ENCODE measurements around the gene PTGES.
A peak's percentile ranks its signal among the peaks of the same experiment; 100 is the strongest.

The PTGES gene

DNA sequence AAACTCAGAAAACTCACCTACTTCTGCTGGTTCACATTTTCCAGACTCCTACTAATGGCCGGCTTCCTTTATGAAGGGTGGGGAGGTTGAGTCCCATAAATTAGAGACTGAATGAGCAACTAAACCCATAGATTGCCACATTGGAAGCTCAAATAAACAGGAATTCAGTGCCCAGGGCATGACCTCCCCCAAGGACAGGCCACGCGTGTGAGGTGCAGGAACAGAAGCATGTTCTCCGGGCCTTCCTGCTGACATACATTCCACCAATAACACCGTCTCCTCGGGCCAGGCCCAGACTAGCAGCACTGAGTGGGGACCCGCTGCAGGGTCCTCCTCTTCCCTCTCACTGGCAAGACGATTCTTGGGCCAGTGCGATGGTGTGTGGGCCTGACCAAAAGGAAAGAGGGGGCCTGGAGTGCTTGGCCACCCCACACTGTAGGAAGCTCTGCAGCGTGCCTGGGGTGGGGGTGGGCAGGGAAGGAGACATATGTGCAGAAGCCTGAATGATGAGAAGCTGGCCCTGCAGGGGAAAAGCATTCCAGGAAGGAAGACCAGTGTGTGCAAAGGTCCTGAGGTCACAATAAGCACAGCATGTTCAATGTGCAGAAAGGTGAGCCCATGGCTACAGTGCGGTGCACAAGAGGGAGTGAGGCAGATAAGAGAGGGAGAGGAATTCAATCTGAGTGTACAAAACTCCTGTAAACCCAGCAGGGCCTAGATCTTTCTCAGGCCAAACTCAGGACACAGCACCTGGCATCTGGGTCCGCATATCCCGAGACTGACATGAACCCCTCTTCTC, 12.0 kb downstream of the PTGES start:
- no peak for DNase-seq

- no peak for DNase-seq
These were observed 12.7 kb downstream of the PTGES start for GRCh38 chr9:129740174-129740573.

- DNase-seq = no peak
These were observed 13.4 kb downstream of the PTGES start for GRCh38 chr9:129739432-129739831.

- peak; percentile 78 for DNase-seq
These were observed 15.2 kb downstream of the PTGES start for GRCh38 chr9:129737479-129738274.

DNA sequence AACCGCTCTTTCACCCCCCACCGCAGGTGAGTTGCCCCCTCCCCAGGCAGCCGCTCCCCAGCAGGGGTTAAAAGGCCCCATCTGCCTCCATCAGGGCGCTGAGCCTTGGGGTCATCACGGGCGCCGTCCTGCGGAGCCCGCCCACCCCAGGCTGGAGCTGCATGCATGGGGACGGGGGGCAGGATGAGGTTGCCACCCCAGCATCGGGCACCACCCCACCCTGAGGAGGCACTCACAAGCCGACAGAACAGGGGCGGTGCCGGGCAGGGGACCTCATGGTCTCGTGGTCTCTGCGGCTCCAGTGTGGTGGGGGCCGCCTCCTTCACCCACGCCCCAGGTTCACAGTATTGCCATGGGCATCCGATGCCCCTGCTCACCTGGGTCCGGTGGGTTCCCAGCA, 16.5 kb downstream of the PTGES start:
- no peak for DNase-seq

DNA sequence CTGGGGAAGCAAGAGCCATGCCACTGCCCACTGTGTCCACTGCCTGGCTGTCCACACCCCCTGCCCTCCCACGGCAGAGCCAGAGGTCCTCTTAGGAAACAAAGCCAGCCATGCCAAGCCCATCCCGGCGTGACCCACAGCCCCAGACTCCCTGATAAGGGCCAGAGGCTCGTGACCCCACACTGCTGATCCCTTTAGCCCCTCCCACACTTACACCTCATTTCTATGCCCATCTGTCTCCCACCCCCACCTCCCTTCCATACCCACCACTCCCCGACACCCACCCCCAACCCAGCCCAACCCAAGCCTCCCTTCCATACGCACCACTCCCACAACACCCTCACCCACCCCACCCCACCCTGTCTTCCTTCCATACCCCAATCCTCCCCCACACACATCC, 17.3 kb downstream of the PTGES start:
- DNase-seq = no peak

DNA sequence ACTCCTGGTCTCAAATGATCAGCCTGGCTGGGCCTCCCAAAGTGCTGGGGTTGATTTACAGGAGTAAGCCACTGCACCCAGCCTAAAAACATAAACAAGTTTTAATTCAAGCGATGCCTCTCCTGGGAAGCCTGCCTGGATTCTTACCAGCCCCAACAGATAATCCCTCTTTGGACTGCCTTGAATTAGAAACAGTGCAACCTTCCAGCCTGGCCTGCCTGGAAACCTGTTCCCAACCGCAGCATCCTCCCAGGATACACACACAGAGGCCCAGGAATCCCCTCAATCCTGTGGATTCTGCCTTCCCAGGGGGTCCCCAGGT, 19.2 kb downstream of the PTGES start:
- no peak for DNase-seq

GRCh38 chr9:129732946-129733631, 19.8 kb downstream of the PTGES start:
- no peak for DNase-seq

GRCh38 chr9:129732100-129732499, 20.7 kb downstream of the PTGES start:
- no peak for DNase-seq

DNA sequence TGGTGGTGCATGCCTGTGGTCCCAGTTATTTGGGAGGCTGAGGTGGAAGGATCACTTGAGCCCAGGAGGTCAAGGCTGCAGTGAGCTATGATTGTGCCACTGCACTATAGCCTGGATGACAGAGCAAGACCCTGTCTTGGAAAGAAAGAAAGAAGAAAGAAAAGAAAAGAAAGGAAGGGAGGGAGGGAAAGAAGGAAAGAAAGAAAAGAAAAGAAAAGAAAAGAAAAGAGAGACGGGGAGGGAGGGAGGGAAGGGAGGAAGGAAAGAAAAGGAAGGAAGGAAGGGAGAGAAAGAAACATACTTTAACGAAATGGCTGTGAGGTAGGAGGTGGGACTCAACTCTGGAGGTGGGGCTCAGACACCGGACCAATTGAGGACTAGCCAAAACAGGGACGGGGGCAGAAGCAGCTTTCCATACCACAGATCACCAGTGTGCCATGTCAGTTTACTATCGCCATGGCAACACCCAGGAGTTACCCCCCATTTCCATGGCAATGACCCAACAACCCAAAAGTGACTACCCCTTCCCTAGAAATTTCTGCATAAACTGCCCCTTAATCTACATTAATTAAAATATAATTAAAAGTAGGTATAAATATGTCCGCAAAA, 21.3 kb downstream of the PTGES start:
- DNase-seq = no peak

DNA sequence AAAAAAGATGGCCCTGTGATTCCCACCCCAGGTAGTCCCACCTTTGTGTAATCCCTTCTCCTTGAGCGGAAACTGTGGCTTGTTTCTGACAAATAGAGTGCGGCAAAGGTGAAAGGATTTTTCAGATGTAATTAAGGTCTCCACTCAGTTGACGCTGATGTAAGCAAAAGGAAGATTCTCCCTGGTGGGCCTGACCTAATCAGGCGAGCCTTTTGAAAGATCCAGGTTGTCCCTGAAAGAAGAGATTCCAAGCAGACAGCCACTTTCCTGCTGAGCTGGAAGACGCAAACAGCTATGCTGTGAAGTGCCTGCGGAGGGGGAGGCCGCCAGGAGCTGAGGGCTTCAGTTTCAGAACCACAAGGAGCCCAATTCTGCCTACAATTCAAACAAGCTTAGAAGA, 24.1 kb downstream of the PTGES start:
- no peak for DNase-seq

DNA sequence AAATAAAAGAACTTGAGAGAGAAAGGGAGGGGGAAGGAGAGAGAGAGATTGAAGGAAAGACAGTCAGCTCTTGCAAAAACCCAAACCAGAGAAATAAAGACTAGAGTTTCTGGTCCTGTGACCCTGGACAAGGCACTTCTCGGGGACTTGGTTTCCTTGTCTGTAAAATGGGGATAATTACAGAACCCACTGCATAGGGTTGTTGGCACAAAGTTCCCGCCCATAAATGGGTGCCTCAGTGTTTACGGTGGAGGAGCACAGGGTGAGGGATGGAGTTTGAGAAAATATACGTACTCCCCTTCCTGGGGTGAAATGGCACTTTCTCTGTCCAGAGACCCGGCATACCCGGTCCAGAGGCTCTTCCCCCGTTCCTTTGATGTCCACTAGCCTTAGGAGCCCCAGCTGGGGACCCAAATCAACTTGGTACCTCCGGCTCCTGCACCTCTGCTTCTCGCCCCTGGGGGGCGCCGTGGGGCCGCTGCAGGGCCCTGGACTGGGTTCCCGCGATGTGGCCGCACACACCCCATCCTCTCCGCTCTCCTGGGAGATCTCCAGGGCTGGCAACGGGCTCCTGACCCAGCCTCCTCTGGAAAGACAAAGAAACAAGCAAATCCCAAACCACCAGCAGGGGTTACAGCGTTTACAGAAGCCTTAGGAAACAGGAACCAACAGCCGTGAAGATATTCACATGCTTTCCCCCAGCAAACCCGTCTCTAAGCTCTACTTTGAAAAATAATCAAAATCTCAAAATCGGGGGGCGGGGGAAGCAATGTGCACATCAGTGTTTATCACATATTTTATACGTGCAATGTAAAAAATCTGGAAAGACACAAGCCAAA, 26.3 kb downstream of the PTGES start:
- DNase-seq = peak; percentile 53

GRCh38 chr9:129725795-129726251, 27.0 kb downstream of the PTGES start:
- no peak for DNase-seq

- no peak for DNase-seq
These were observed 28.2 kb downstream of the PTGES start for GRCh38 chr9:129724456-129725190.

- DNase-seq = no peak
These were observed 29.9 kb downstream of the PTGES start for GRCh38 chr9:129722913-129723312.

GRCh38 chr9:129720865-129721545, 31.8 kb downstream of the PTGES start:
- DNase-seq = no peak

DNA sequence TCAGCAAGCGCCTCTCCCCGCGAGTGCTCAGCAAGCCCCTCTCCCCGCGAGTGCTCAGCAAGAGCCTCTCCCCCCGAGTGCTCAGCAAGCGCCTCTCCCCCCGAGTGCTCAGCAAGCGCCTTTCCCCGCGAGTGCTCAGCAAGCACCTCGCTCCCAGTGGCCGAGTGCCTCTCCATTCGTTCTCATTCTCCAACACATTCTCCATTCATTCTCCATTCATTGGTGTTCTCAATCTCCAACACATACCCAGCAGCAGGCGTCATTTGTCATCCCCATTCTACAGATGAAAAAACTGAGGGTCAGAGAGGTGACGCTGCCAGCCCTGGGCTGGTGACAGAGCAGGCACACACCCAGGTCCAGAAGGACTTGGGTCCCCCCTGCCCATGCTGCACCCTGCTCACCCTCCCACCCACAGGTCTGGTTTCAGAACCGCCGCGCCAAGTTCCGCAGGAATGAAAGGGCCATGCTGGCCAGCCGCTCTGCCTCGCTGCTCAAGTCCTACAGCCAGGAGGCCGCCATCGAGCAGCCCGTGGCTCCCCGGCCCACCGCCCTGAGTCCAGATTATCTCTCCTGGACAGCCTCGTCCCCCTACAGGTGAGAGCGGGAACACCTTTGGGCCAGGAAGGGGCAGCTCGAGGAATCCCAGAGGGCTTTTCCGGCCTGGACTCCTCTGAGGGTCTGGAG, 32.5 kb downstream of the PTGES start:
- no peak for DNase-seq

DNA sequence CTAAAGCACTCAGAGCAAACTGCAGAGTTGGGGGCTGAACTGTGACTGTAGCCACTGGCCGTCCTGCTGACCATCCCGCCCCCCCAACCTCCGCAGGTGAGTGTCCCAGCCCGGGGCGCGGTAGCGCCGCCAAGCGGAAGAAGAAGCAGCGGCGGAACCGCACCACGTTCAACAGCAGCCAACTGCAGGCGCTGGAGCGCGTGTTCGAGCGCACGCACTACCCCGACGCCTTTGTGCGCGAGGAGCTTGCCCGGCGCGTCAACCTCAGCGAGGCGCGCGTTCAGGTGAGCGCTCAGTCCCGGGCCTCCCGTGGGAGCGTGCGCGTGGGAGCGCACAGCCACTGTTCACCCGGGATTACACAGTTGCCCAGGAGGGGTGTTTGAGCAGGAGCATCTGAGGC, 33.7 kb downstream of the PTGES start:
- no peak for DNase-seq

DNA sequence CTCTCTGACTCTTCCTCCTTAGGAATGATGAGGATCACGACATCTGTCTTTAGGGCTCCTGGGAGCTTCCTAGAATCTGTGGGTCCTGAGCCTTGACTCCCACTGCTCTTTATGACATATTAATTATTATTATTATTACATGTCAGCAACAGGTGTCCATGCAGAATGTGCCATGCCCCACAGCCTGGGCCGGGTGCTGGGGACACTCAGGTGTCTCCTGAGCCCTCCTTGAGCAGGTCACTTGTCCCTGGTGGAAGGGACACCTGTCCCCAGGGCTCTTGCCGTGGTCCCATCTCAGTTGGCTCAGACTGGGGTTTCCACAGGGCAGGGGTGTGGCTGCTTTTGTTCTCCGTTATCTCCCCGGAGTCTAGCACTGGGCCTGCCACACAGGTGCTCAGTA, 34.2 kb downstream of the PTGES start:
- no peak for DNase-seq

GRCh38 chr9:129717991-129718390, 34.9 kb downstream of the PTGES start:
- DNase-seq = no peak

All from CD4-positive, alpha-beta T cell treated with Interleukin-15 for 1 hour (primary cell).